GM12878 (cell line): ENCODE measurements around the gene SEMA3A. TPM values are rescaled to one million over a fixed set of nuclear protein-coding genes. Genes with fewer than 3 reads are reported as not detected.

Source experiments
- ATAC-seq: fragments of 200-7000 bp; cut with Tn5 transposase; 3 replicates; pipeline ENCODE4 v1.9.1; 2020; ENCODE audit warnings: mild to moderate bottlenecking, moderate library complexity
- BruUV-seq: library from RNA; stranded (reverse); fragments of 400-500 nt; replicated peaks from 2 replicates; lab custom pipeline; 2021; lab: Mats Ljungman, UMichigan
- CTCF ChIA-PET: fragments of 300-600 bp; sonication (Branson Sonifier 250); formaldehyde crosslinking; extraction: SDS; loops from one replicate; lab custom pipeline; 2021; ENCODE audit warnings: inconsistent platforms; lab: Yijun Ruan, JAX
- POLR2A ChIA-PET: fragments of 350-600 bp; formaldehyde crosslinking; extraction: SDS; loops from one replicate; lab custom pipeline; 2021; ENCODE audit warnings: inconsistent platforms; lab: Charles Lee
- RAD21 ChIA-PET: fragments of 300-600 bp; sonication (Branson Sonifier 250); formaldehyde crosslinking; loops from one replicate; lab custom pipeline; 2023; ENCODE audit warnings: antibody characterized with exemption; ENCODE audit not compliant: unreplicated experiment; lab: Charles Lee
- SMC1A ChIA-PET: fragments of 300-600 bp; sonication (Branson Sonifier 250); formaldehyde crosslinking; loops from one replicate; lab custom pipeline; 2023; ENCODE audit not compliant: unreplicated experiment, uncharacterized antibody; lab: Charles Lee
- DNase-seq: peaks from one replicate; pipeline ENCODE4 v3.0.0-alpha.2; 2011; ENCODE audit warnings: low read depth, low spot score
- FAIRE-seq: peaks from 3 replicates; lab custom pipeline; 2011; peaks lifted over from hg19 to GRCh38; lab: Jason Lieb, UNC
- H2AFZ ChIP-seq: 2 replicates; pipeline ENCODE4 v1.6.0; 2011; ENCODE audit warnings: low read depth, low read length, control low read depth; ENCODE audit not compliant: control insufficient read depth
- H3K27ac ChIP-seq: 2 replicates; pipeline ENCODE4 v1.5.1; 2011; ENCODE audit warnings: control low read depth; ENCODE audit not compliant: control insufficient read depth, insufficient read depth
- H3K27me3 ChIP-seq, 2 experiments: replicated peaks in 1 of 2; 2 replicates each; pipeline versions ENCODE4 v1.6.0 to v1.6.1; 2011; ENCODE audit warnings: low read length in 1 of 2; ENCODE audit not compliant: control insufficient read depth in 2 of 2, insufficient read depth in 2 of 2
- H3K36me3 ChIP-seq, 2 experiments: 2 replicates each; pipeline ENCODE4 v1.5.1; 2011; ENCODE audit warnings: low read length in 1 of 2; ENCODE audit not compliant: control insufficient read depth in 2 of 2, insufficient read depth in 2 of 2
- H3K4me1 ChIP-seq: 2 replicates; pipeline ENCODE4 v1.6.1; 2011; ENCODE audit warnings: mild to moderate bottlenecking, low read length, moderate library complexity, mixed read lengths; ENCODE audit not compliant: control insufficient read depth, insufficient read depth
- H3K4me2 ChIP-seq: 2 replicates; pipeline ENCODE4 v1.6.0; 2011; ENCODE audit warnings: control low read depth; ENCODE audit not compliant: control insufficient read depth, insufficient read depth
- H3K4me3 ChIP-seq: fragments of 200-600 bp; sonication (generic); 2 replicates; pipeline ENCODE4 v1.5.1; 2016
- H3K79me2 ChIP-seq: 2 replicates; pipeline ENCODE4 v1.6.0; 2011; ENCODE audit warnings: low read length; ENCODE audit not compliant: control insufficient read depth, insufficient read depth
- H3K9ac ChIP-seq: 2 replicates; pipeline ENCODE4 v1.8.0; 2011; ENCODE audit warnings: low read length, control low read depth, mixed read lengths; ENCODE audit not compliant: control insufficient read depth, insufficient read depth
- H3K9me3 ChIP-seq: replicated peaks from 3 replicates; pipeline ENCODE4 v1.5.1; 2011; ENCODE audit warnings: mild to moderate bottlenecking, low read length; ENCODE audit not compliant: control insufficient read depth, insufficient read depth
- H4K20me1 ChIP-seq: 2 replicates; pipeline ENCODE4 v1.6.0; 2011; ENCODE audit not compliant: control insufficient read depth, insufficient read depth
- BRCA1 ChIP-seq: IDR thresholded peaks from 2 replicates; pipeline ENCODE4 v1.6.1; 2011; ENCODE audit warnings: low read depth, low read length, improper control_type of control experiment
- IRF4 ChIP-seq: IDR thresholded peaks from 2 replicates; pipeline ENCODE4 v1.6.1; 2011; ENCODE audit warnings: low read depth, low read length
- NBN ChIP-seq: fragments of 450-650 bp; IDR thresholded peaks from 2 replicates; pipeline ENCODE4 v1.6.1; 2016
- NFIC ChIP-seq: IDR thresholded peaks from 2 replicates; pipeline ENCODE4 v1.6.1; 2012; ENCODE audit warnings: low read depth, mild to moderate bottlenecking, inconsistent platforms, low read length, moderate library complexity
- NR2C1 ChIP-seq: fragments of 450-650 bp; IDR thresholded peaks from 2 replicates; pipeline ENCODE4 v1.6.1; 2017; ENCODE audit warnings: antibody characterized with exemption, mild to moderate bottlenecking, moderate library complexity
- RAD21 ChIP-seq: IDR thresholded peaks from 2 replicates; pipeline ENCODE4 v1.6.1; 2011; ENCODE audit warnings: mild to moderate bottlenecking, low read depth, low read length, moderate library complexity; ENCODE audit not compliant: insufficient read depth
- SMAD1 ChIP-seq: fragments of 450-650 bp; IDR thresholded peaks from 2 replicates; pipeline ENCODE4 v1.6.1; 2018; ENCODE audit warnings: mild to moderate bottlenecking, low read depth; ENCODE audit not compliant: partially characterized antibody
- SPI1 ChIP-seq: IDR thresholded peaks from 2 replicates; pipeline ENCODE4 v1.6.1; 2011; ENCODE audit warnings: low read depth, mild to moderate bottlenecking, low read length, moderate library complexity, borderline replicate concordance; ENCODE audit not compliant: insufficient read depth
- in situ Hi-C: fragments of 300-500 bp; cut with MboI; formaldehyde crosslinking; loops from 9 replicates; pipeline ENCODE4 v1.14.3; 2018; ENCODE audit warnings: mixed read lengths
- intact Hi-C: fragments of 100-400 bp; cut with micrococcal nuclease; formaldehyde crosslinking; loops from one replicate; pipeline ENCODE4 v1.14.2; 2022; ENCODE audit not compliant: unreplicated experiment
- polyA plus RNA-seq, 11 experiments: library from polyadenylated mRNA; depleted of rRNA in 4 of 11; unstranded in 6 of 11; stranded (reverse) in 5 of 11; fragments of >200 nt; fragmentation: Nextera tagmentation in 4 of 11; fragmentation: Illumina TruSeq in 1 of 11; extraction: Ambion mirVana in 4 of 11; extraction: Trizol in 1 of 11; gene quantifications; 1 replicate in 1 of 11; 2 replicates in 10 of 11; pipeline versions ENCODE4 v1.2.1 to v1.2.3, GENCODE V29; 2011 to 2016; ENCODE audit warnings: inconsistent platforms in 2 of 11, missing spikeins in 2 of 11, low read depth in 1 of 11
- total RNA-seq, 4 experiments: library from RNA; depleted of rRNA in 3 of 4; stranded (reverse); fragments of >200 nt in 3 of 4; fragmentation: Illumina TruSeq in 1 of 4; extraction: Trizol in 1 of 4; gene quantifications; 2 replicates each; pipeline versions ENCODE4 v1.2.1 to v1.2.3, GENCODE V29; 2013 to 2021
- TF ChIP-seq, protein P1 (sequence below): IDR thresholded peaks from 2 replicates; pipeline ENCODE4 v1.6.1; 2012; ENCODE audit warnings: mild to moderate bottlenecking, low read depth, low read length
- TF ChIP-seq, protein P2 (sequence below): fragments of 450-650 bp; formaldehyde crosslinking; IDR thresholded peaks from 2 replicates; pipeline ENCODE4 v1.4.0; 2020; ENCODE audit warnings: mild to moderate bottlenecking, moderate library complexity
- TF ChIP-seq, protein P3 (sequence below): fragments of 450-650 bp; IDR thresholded peaks from 2 replicates; pipeline ENCODE4 v1.6.1; 2017; ENCODE audit warnings: borderline replicate concordance

Gene SEMA3A
- total and polyA plus RNA-seq, 10 of the 15 experiments (the other 5 are each of a cell fraction or from before 2014, with no cell fraction given) = 0.01 to 3.3 (median 0.24) TPM

DNA sequence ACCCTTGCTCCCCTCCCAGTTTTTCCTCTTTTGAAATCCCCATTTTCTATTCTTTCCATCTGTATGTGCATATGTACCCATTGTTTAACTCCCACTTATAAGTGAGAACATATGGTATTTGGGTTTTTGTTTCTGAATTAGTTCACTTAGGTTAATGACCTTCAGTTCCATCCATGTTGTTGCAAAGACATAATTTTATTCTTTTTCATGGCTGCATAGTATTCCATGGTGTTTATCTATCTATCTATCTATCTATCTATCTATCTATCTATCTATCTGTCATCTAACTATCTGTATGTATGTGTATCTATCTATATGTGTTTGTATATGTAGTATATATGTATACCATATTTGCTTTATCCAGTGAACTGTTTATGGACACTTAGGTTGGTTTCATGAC is 281.4 kb downstream of the SEMA3A start:
- Histone ChIP-seq H3K4me1 (no peaks in the 10 kb centered on the region), H4K20me1 (no peaks in the 10 kb centered on the region), H3K4me3 (no peak overlapping the region), H3K27me3 (no peaks in the 10 kb centered on the region), H3K79me2 (no peaks in the 10 kb centered on the region), H3K9ac (no peak overlapping the region), H3K27ac (no peak overlapping the region), H3K4me2 (no peak overlapping the region), H2AFZ (no peak overlapping the region), H3K36me3 (no peaks in the 10 kb centered on the region), H3K9me3 (no peaks in the 10 kb centered on the region)
- no peak for FAIRE-seq
- intact Hi-C loops (no loop called here), in situ Hi-C loops (no loop called here)
- TF ChIP-seq, protein P1, sequence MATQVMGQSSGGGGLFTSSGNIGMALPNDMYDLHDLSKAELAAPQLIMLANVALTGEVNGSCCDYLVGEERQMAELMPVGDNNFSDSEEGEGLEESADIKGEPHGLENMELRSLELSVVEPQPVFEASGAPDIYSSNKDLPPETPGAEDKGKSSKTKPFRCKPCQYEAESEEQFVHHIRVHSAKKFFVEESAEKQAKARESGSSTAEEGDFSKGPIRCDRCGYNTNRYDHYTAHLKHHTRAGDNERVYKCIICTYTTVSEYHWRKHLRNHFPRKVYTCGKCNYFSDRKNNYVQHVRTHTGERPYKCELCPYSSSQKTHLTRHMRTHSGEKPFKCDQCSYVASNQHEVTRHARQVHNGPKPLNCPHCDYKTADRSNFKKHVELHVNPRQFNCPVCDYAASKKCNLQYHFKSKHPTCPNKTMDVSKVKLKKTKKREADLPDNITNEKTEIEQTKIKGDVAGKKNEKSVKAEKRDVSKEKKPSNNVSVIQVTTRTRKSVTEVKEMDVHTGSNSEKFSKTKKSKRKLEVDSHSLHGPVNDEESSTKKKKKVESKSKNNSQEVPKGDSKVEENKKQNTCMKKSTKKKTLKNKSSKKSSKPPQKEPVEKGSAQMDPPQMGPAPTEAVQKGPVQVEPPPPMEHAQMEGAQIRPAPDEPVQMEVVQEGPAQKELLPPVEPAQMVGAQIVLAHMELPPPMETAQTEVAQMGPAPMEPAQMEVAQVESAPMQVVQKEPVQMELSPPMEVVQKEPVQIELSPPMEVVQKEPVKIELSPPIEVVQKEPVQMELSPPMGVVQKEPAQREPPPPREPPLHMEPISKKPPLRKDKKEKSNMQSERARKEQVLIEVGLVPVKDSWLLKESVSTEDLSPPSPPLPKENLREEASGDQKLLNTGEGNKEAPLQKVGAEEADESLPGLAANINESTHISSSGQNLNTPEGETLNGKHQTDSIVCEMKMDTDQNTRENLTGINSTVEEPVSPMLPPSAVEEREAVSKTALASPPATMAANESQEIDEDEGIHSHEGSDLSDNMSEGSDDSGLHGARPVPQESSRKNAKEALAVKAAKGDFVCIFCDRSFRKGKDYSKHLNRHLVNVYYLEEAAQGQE = no peak
- TF ChIP-seq SPI1 (no peak), IRF4 (no peak), RAD21 (no peak), NFIC (no peak), BRCA1 (no peak), NR2C1 (no peak), NBN (no peak), SMAD1 (no peak)
- TF ChIP-seq, protein P2, sequence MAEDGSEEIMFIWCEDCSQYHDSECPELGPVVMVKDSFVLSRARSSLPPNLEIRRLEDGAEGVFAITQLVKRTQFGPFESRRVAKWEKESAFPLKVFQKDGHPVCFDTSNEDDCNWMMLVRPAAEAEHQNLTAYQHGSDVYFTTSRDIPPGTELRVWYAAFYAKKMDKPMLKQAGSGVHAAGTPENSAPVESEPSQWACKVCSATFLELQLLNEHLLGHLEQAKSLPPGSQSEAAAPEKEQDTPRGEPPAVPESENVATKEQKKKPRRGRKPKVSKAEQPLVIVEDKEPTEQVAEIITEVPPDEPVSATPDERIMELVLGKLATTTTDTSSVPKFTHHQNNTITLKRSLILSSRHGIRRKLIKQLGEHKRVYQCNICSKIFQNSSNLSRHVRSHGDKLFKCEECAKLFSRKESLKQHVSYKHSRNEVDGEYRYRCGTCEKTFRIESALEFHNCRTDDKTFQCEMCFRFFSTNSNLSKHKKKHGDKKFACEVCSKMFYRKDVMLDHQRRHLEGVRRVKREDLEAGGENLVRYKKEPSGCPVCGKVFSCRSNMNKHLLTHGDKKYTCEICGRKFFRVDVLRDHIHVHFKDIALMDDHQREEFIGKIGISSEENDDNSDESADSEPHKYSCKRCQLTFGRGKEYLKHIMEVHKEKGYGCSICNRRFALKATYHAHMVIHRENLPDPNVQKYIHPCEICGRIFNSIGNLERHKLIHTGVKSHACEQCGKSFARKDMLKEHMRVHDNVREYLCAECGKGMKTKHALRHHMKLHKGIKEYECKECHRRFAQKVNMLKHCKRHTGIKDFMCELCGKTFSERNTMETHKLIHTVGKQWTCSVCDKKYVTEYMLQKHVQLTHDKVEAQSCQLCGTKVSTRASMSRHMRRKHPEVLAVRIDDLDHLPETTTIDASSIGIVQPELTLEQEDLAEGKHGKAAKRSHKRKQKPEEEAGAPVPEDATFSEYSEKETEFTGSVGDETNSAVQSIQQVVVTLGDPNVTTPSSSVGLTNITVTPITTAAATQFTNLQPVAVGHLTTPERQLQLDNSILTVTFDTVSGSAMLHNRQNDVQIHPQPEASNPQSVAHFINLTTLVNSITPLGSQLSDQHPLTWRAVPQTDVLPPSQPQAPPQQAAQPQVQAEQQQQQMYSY (CRISPR knock-in tag) = no peak
- TF ChIP-seq, protein P3, sequence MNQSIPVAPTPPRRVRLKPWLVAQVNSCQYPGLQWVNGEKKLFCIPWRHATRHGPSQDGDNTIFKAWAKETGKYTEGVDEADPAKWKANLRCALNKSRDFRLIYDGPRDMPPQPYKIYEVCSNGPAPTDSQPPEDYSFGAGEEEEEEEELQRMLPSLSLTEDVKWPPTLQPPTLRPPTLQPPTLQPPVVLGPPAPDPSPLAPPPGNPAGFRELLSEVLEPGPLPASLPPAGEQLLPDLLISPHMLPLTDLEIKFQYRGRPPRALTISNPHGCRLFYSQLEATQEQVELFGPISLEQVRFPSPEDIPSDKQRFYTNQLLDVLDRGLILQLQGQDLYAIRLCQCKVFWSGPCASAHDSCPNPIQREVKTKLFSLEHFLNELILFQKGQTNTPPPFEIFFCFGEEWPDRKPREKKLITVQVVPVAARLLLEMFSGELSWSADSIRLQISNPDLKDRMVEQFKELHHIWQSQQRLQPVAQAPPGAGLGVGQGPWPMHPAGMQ = no peak
- no TSS peak for BruUV-seq
- SMC1A ChIA-PET = no interaction called here
- DNase-seq = no peak
- CTCF ChIA-PET = no interaction called here
- RAD21 ChIA-PET = no interaction called here
- ATAC-seq = no peak
- POLR2A ChIA-PET = no interaction called here
